ENCODE results near the gene PXN. TPM values are rescaled to one million over a fixed set of nuclear protein-coding genes. Genes with fewer than 3 reads are reported as not detected.

PXN gene
- total and polyA plus RNA-seq, 2 of the 13 experiments (the other 11 are each of a cell fraction or from before 2014, with no cell fraction given): 13.6 to 14.2 TPM

- TF ChIP-seq MTA1 (CRISPR knock-in tag; IDR thresholded peaks at IDR 0.05; ENCODE audit: borderline replicate concordance) (no peak), ETV5 (CRISPR knock-in tag; IDR thresholded peaks at IDR 0.05; ENCODE audit: borderline replicate concordance) (no peak), PAWR (CRISPR knock-in tag; IDR thresholded peaks at IDR 0.05; ENCODE audit: borderline replicate concordance) (no peak), NFRKB (IDR thresholded peaks at IDR 0.05) (no peak), ZNF230 (CRISPR knock-in tag; IDR thresholded peaks at IDR 0.05) (0 out of 2 replicates have a peak, but pooled peaks have one; percentile 40), HDAC1 (CRISPR knock-in tag; IDR thresholded peaks at IDR 0.05) (peak; percentile 17), GPN1 (CRISPR knock-in tag; IDR thresholded peaks at IDR 0.05; ENCODE audit: borderline replicate concordance) (no peak), ATM (IDR thresholded peaks at IDR 0.05; ENCODE audit: borderline replicate concordance) (no peak), ZNF276 (CRISPR knock-in tag; IDR thresholded peaks at IDR 0.05; ENCODE audit: low read depth) (no peak), ESRRA (CRISPR knock-in tag; IDR thresholded peaks at IDR 0.05; ENCODE audit: low read depth) (no peak), ZNF367 (CRISPR knock-in tag; IDR thresholded peaks at IDR 0.05; ENCODE audit: borderline replicate concordance) (no peak), ZMYM4 (CRISPR knock-in tag; IDR thresholded peaks at IDR 0.05) (no peak), TBX2 (CRISPR knock-in tag; IDR thresholded peaks at IDR 0.05; ENCODE audit: borderline replicate concordance) (no peak), XRCC5 (optimal IDR thresholded peaks at IDR 0.05; ENCODE audit: low read length) (no peak), REXO4 (CRISPR knock-in tag; IDR thresholded peaks at IDR 0.05; ENCODE audit: borderline replicate concordance) (no peak), ZEB1 (IDR thresholded peaks at IDR 0.05; ENCODE audit: insufficient replicate concordance, low read depth) (no peak), ZNF547 (CRISPR knock-in tag; IDR thresholded peaks at IDR 0.05) (no peak)
- TF ChIP-seq, protein P1, sequence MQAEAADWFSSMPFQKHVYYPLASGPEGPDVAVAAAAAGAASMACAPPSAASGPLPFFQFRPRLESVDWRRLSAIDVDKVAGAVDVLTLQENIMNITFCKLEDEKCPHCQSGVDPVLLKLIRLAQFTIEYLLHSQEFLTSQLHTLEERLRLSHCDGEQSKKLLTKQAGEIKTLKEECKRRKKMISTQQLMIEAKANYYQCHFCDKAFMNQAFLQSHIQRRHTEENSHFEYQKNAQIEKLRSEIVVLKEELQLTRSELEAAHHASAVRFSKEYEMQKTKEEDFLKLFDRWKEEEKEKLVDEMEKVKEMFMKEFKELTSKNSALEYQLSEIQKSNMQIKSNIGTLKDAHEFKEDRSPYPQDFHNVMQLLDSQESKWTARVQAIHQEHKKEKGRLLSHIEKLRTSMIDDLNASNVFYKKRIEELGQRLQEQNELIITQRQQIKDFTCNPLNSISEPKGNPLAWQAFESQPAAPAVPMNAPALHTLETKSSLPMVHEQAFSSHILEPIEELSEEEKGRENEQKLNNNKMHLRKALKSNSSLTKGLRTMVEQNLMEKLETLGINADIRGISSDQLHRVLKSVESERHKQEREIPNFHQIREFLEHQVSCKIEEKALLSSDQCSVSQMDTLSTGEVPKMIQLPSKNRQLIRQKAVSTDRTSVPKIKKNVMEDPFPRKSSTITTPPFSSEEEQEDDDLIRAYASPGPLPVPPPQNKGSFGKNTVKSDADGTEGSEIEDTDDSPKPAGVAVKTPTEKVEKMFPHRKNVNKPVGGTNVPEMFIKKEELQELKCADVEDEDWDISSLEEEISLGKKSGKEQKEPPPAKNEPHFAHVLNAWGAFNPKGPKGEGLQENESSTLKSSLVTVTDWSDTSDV (CRISPR knock-in tag; IDR thresholded peaks at IDR 0.05): no peak
- TF ChIP-seq, protein P2, sequence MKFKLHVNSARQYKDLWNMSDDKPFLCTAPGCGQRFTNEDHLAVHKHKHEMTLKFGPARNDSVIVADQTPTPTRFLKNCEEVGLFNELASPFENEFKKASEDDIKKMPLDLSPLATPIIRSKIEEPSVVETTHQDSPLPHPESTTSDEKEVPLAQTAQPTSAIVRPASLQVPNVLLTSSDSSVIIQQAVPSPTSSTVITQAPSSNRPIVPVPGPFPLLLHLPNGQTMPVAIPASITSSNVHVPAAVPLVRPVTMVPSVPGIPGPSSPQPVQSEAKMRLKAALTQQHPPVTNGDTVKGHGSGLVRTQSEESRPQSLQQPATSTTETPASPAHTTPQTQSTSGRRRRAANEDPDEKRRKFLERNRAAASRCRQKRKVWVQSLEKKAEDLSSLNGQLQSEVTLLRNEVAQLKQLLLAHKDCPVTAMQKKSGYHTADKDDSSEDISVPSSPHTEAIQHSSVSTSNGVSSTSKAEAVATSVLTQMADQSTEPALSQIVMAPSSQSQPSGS (CRISPR knock-in tag; IDR thresholded peaks at IDR 0.05): no peak
These were observed 25.2 kb upstream of the PXN start (continued) for GRCh38 chr12:120290609-120291305.

Measured in HepG2 (cell line).